HG03139 (cell line): ENCODE results near the gene MPPED2.

Source experiments
- ATAC-seq: cut with Tn5 transposase; IDR thresholded peaks from one replicate; pipeline ENCODE4 v1.9.1; 2021; ENCODE audit not compliant: unreplicated experiment

Gene MPPED2

GRCh38 chr11:30423886-30424285 lies 162.3 kb downstream of the MPPED2 start:
- no peak for ATAC-seq

- no peak for ATAC-seq
These were observed 162.9 kb downstream of the MPPED2 start for GRCh38 chr11:30423279-30423648.

- no peak for ATAC-seq
These were observed 163.5 kb downstream of the MPPED2 start for GRCh38 chr11:30422447-30423278.

GRCh38 chr11:30420233-30420787 lies 165.8 kb downstream of the MPPED2 start:
- ATAC-seq: no peak

GRCh38 chr11:30414806-30415205 lies 171.3 kb downstream of the MPPED2 start:
- ATAC-seq: no peak

GRCh38 chr11:30414244-30414643 lies 171.9 kb downstream of the MPPED2 start:
- ATAC-seq: no peak

GRCh38 chr11:30412509-30412908 lies 173.6 kb downstream of the MPPED2 start:
- no peak for ATAC-seq

- ATAC-seq: no peak
These were observed 174.8 kb downstream of the MPPED2 start for GRCh38 chr11:30411383-30411782.

GRCh38 chr11:30406978-30407762 lies 179.0 kb downstream of the MPPED2 start:
- ATAC-seq: no peak

GRCh38 chr11:30405385-30405784 lies 180.8 kb downstream of the MPPED2 start:
- no peak for ATAC-seq

GRCh38 chr11:30404136-30404535 lies 182.0 kb downstream of the MPPED2 start:
- ATAC-seq: no peak

- ATAC-seq: no peak
These were observed 190.4 kb downstream of the MPPED2 start for GRCh38 chr11:30395751-30396150.

- ATAC-seq: no peak
These were observed 193.1 kb downstream of the MPPED2 start for GRCh38 chr11:30393012-30393411.

GRCh38 chr11:30392221-30392784 lies 193.8 kb downstream of the MPPED2 start:
- no peak for ATAC-seq

GRCh38 chr11:30388957-30389356 lies 197.2 kb downstream of the MPPED2 start:
- ATAC-seq: no peak

GRCh38 chr11:30387891-30388861 lies 198.0 kb downstream of the MPPED2 start:
- no peak for ATAC-seq

GRCh38 chr11:30381879-30382278 lies 204.3 kb downstream of the MPPED2 start:
- ATAC-seq: no peak

GRCh38 chr11:30380846-30381245 lies 205.3 kb downstream of the MPPED2 start:
- ATAC-seq: no peak

GRCh38 chr11:30377347-30377746 lies 208.8 kb downstream of the MPPED2 start:
- no peak for ATAC-seq

- ATAC-seq: no peak
These were observed 216.0 kb downstream of the MPPED2 start for GRCh38 chr11:30370164-30370563.
